Activated B cell treated with CpG ODN at 0.5 μM for 24 hours (primary cell): ENCODE results near the gene SLC6A17. TPM values are rescaled to one million over a fixed set of nuclear protein-coding genes. Genes with fewer than 3 reads are reported as not detected.

Experiments used
- ATAC-seq: fragments of 200-7000 bp; cut with Tn5 transposase; one replicate; pipeline ENCODE4 v1.10.0; 2021; ENCODE audit warnings: low read depth, mild to moderate bottlenecking, moderate library complexity
- CTCF ChIA-PET: fragments of 350-600 bp; sonication (Branson Sonifier 250); formaldehyde crosslinking; loops from one replicate; lab custom pipeline; 2021; ENCODE audit warnings: antibody characterized with exemption; lab: Charles Lee
- POLR2A ChIA-PET: fragments of 350-600 bp; sonication (Branson Sonifier 250); formaldehyde crosslinking; loops from one replicate; lab custom pipeline; 2021; ENCODE audit warnings: antibody characterized with exemption; lab: Charles Lee
- DNase-seq: peaks from one replicate; pipeline ENCODE4 v3.0.0; 2022
- H3K27ac Mint-ChIP-seq: one replicate; pipeline ENCODE4 v1.8.0; 2020; ENCODE audit warnings: mixed read lengths
- H3K27me3 Mint-ChIP-seq: one replicate; pipeline ENCODE4 v1.8.0; 2021; ENCODE audit warnings: mixed read lengths
- H3K36me3 Mint-ChIP-seq: one replicate; pipeline ENCODE4 v1.8.0; 2021; ENCODE audit warnings: low read depth, mixed read lengths
- H3K4me1 Mint-ChIP-seq: one replicate; pipeline ENCODE4 v1.8.0; 2021; ENCODE audit warnings: mixed read lengths
- H3K4me3 Mint-ChIP-seq: one replicate; pipeline ENCODE4 v1.8.0; 2020; ENCODE audit warnings: mild to moderate bottlenecking, mixed read lengths
- H3K9me3 Mint-ChIP-seq: one replicate; pipeline ENCODE4 v1.8.0; 2020; ENCODE audit warnings: mixed read lengths
- intact Hi-C: fragments of 100-400 bp; cut with micrococcal nuclease; formaldehyde crosslinking; loops from one replicate; pipeline ENCODE4 v1.15.1; 2024
- total RNA-seq: library from RNA; stranded (reverse); gene quantifications from 2 replicates; pipeline ENCODE4 v1.2.3, GENCODE V29; 2022
- TF ChIP-seq, protein P1 (sequence below): fragments of 200-600 bp; IDR thresholded peaks from one replicate; pipeline ENCODE4 v1.8.0; 2022; ENCODE audit warnings: antibody characterized with exemption, mild to moderate bottlenecking

The SLC6A17 gene
- total RNA-seq, 1 donor from 2014 or later = not detected

GRCh38 chr1:110227774-110228173 lies 77.5 kb downstream of the SLC6A17 start:
- ChIA-PET POLR2A (no interaction called here), CTCF (interaction anchor here (1.4 kb wide), 1 partner anchor 31 kb away, joined by 3 read pairs; no protein-coding TSS in a partner anchor)
- DNase-seq (no peak), ATAC-seq (no peak)
- H3K36me3 Mint-ChIP-seq = peaks cover 15% of the 10 kb centered on the region
- H3K9me3 Mint-ChIP-seq = no peaks in the 10 kb centered on the region
- intact Hi-C loops = no loop called here
- TF ChIP-seq, protein P1, sequence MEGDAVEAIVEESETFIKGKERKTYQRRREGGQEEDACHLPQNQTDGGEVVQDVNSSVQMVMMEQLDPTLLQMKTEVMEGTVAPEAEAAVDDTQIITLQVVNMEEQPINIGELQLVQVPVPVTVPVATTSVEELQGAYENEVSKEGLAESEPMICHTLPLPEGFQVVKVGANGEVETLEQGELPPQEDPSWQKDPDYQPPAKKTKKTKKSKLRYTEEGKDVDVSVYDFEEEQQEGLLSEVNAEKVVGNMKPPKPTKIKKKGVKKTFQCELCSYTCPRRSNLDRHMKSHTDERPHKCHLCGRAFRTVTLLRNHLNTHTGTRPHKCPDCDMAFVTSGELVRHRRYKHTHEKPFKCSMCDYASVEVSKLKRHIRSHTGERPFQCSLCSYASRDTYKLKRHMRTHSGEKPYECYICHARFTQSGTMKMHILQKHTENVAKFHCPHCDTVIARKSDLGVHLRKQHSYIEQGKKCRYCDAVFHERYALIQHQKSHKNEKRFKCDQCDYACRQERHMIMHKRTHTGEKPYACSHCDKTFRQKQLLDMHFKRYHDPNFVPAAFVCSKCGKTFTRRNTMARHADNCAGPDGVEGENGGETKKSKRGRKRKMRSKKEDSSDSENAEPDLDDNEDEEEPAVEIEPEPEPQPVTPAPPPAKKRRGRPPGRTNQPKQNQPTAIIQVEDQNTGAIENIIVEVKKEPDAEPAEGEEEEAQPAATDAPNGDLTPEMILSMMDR = no peak
- no peak overlapping the region for H3K4me3 Mint-ChIP-seq
- no peaks in the 10 kb centered on the region for H3K27me3 Mint-ChIP-seq
- H3K27ac Mint-ChIP-seq = no peak overlapping the region
- no peaks in the 10 kb centered on the region for H3K4me1 Mint-ChIP-seq

- POLR2A ChIA-PET = no interaction called here
- Mint-ChIP-seq H3K4me1 (no peaks in the 10 kb centered on the region), H3K27ac (no peak overlapping the region), H3K4me3 (no peak overlapping the region), H3K27me3 (no peaks in the 10 kb centered on the region), H3K36me3 (peaks cover 12% of the 10 kb centered on the region), H3K9me3 (no peaks in the 10 kb centered on the region)
- DNase-seq = no peak
- TF ChIP-seq, protein P1 = no peak
- CTCF ChIA-PET = interaction anchor here (1.4 kb wide), 1 partner anchor 31 kb away, joined by 3 read pairs; no protein-coding TSS in a partner anchor
- no peak for ATAC-seq
- intact Hi-C loops = no loop called here
These were observed 78.1 kb downstream of the SLC6A17 start for GRCh38 chr1:110228381-110228780.

DNA sequence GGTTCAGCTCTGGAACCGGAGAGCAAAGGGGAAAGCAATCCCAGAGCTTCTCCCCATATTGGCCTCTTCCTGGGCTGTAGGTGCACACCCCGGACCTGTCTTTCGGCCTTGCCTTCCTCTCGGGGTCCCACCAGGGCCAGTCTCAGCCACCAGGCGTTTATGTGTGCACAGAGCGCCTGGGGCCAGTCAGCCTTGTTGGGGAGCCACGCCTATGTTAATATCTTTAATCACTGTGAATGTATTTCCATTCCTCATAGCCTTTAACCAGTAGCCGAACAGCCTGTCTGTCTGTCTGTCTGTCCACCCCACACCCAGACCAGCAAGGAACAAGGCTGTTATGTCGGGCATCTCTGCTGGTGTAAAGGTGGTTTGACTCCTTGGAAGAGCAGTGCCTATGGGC lies 78.6 kb downstream of the SLC6A17 start:
- Mint-ChIP-seq H3K27ac (no peak overlapping the region), H3K4me1 (no peaks in the 10 kb centered on the region), H3K9me3 (no peaks in the 10 kb centered on the region), H3K4me3 (no peak overlapping the region), H3K36me3 (peaks cover 9% of the 10 kb centered on the region), H3K27me3 (no peaks in the 10 kb centered on the region)
- intact Hi-C loops = no loop called here
- ChIA-PET POLR2A (no interaction called here), CTCF (no interaction called here)
- no peak for ATAC-seq
- TF ChIP-seq, protein P1 = no peak
- DNase-seq = no peak

GRCh38 chr1:110229348-110230001 lies 79.2 kb downstream of the SLC6A17 start:
- Mint-ChIP-seq H3K27ac (no peak overlapping the region), H3K9me3 (no peaks in the 10 kb centered on the region), H3K4me1 (no peaks in the 10 kb centered on the region), H3K4me3 (no peak overlapping the region), H3K36me3 (peaks cover 7% of the 10 kb centered on the region), H3K27me3 (no peaks in the 10 kb centered on the region)
- intact Hi-C loops = no loop called here
- no peak for DNase-seq
- ATAC-seq = no peak
- TF ChIP-seq, protein P1 = no peak
- ChIA-PET CTCF (no interaction called here), POLR2A (no interaction called here)

DNA sequence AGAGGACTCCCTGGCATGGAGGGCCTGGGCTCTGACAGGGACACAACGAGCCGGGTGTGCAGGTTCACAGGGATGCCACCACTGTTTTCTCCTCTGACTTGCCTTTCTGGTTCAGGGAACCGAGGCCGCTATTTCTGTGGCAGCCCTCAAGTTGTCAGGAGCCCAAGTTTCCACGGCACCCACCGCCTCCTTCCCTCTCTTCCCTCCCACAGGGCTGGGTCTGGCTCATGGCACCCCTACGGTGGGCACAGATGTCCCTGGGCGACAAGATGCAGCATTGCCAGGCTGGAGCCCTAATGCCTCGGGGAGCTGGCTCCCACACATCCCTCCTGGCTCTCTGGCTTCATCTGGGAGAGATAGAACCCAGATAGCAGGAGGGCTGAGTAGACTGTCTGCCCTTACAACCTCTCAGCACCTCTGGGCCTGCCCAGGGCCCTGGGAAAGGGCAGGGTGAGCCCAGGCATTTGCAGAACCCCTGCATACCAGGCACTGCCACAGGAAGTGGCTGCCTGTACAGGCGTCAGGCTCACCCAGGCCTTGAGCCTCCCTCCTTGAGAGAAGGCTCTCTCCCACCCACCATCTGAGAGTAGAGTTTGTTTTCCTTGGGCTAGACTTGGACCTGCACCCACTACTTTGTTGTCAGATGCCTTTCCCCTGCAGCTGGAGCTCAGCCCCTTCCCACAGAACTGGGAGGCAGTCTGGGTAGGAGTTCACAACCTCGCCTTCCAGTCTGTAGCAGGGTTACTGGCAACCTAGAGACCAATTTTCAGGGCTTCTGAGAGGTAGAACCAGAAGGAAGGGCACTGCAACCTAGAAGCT lies 80.3 kb downstream of the SLC6A17 start:
- ATAC-seq (no peak), DNase-seq (no peak)
- Mint-ChIP-seq H3K27me3 (no peaks in the 10 kb centered on the region), H3K4me3 (no peak overlapping the region), H3K9me3 (no peaks in the 10 kb centered on the region), H3K36me3 (peaks cover 9% of the 10 kb centered on the region), H3K4me1 (no peaks in the 10 kb centered on the region), H3K27ac (no peak overlapping the region)
- ChIA-PET CTCF (no interaction called here), POLR2A (interaction anchor here (0.6 kb wide), 1 partner anchor 312 kb away, joined by 3 read pairs; no protein-coding TSS in a partner anchor)
- intact Hi-C loops = no loop called here
- TF ChIP-seq, protein P1 = no peak
